MCF 10A (cell line): ENCODE data around the gene CCDC63. TPM values are rescaled to one million over a fixed set of nuclear protein-coding genes. Genes with fewer than 3 reads are reported as not detected.
A peak's percentile ranks its signal among the peaks of the same experiment; 100 is the strongest.

ENCODE experiments used
- BruUV-seq: library from RNA; stranded (reverse); fragments of 400-500 nt; replicated peaks from 2 replicates; lab custom pipeline; 2021; lab: Mats Ljungman, UMichigan
- CTCF ChIA-PET: fragments of 300-600 bp; sonication (Branson Sonifier 250); formaldehyde crosslinking; extraction: SDS; loops from one replicate; lab custom pipeline; 2021; ENCODE audit warnings: antibody characterized with exemption, inconsistent platforms; lab: Yijun Ruan, JAX
- POLR2A ChIA-PET: fragments of 300-600, 350-650 bp; sonication (Branson Sonifier 250); formaldehyde crosslinking; extraction: SDS; loops from one replicate; lab custom pipeline; 2020; ENCODE audit warnings: antibody characterized with exemption, inconsistent platforms; lab: Yijun Ruan, JAX
- DNase-seq: peaks from one replicate; pipeline ENCODE4 v3.0.0-alpha.2; 2018; ENCODE audit not compliant: unreplicated experiment
- H3K27ac Mint-ChIP-seq: one replicate; pipeline ENCODE4 v1.8.0; 2022; ENCODE audit warnings: mild to moderate bottlenecking, low read depth, mixed read lengths; ENCODE audit not compliant: unreplicated experiment
- H3K27me3 Mint-ChIP-seq: one replicate; pipeline ENCODE4 v1.8.0; 2022; ENCODE audit warnings: mixed read lengths; ENCODE audit not compliant: insufficient read depth, unreplicated experiment
- H3K36me3 Mint-ChIP-seq: one replicate; pipeline ENCODE4 v1.8.0; 2022; ENCODE audit warnings: mild to moderate bottlenecking, moderate library complexity, mixed read lengths; ENCODE audit not compliant: insufficient read depth, unreplicated experiment
- H3K4me1 Mint-ChIP-seq: one replicate; pipeline ENCODE4 v1.8.0; 2022; ENCODE audit warnings: mixed read lengths; ENCODE audit not compliant: insufficient read depth, unreplicated experiment
- H3K4me3 Mint-ChIP-seq: one replicate; pipeline ENCODE4 v1.8.0; 2022; ENCODE audit warnings: mild to moderate bottlenecking, moderate library complexity, mixed read lengths; ENCODE audit not compliant: unreplicated experiment
- H3K9me3 Mint-ChIP-seq: one replicate; pipeline ENCODE4 v1.8.0; 2022; ENCODE audit warnings: mixed read lengths; ENCODE audit not compliant: unreplicated experiment
- CTCF ChIP-seq: fragments of 200-600 bp; IDR thresholded peaks from one replicate; pipeline ENCODE4 v1.8.0; 2022; ENCODE audit warnings: antibody characterized with exemption, mild to moderate bottlenecking; ENCODE audit not compliant: unreplicated experiment
- intact Hi-C: fragments of 100-400 bp; cut with micrococcal nuclease; formaldehyde crosslinking; loops from 2 replicates; pipeline ENCODE4 v1.14.1; 2022
- total RNA-seq: library from RNA; stranded (reverse); gene quantifications from 2 replicates; pipeline ENCODE4 v1.2.3, GENCODE V29; 2022

CCDC63 gene
- total RNA-seq, 1 experiment from 2014 or later, result not detected

GRCh38 chr12:110824342-110824741 is 22.4 kb upstream of the CCDC63 start:
- ChIA-PET POLR2A (no interaction called here), CTCF (interaction anchor here (0.5 kb wide), 1 partner anchor 376 kb away, joined by 4 read pairs; no protein-coding TSS in a partner anchor)
- no peak overlapping the region for H3K4me3 Mint-ChIP-seq
- no peak overlapping the region for H3K27ac Mint-ChIP-seq
- no peak for TF ChIP-seq CTCF
- H3K36me3 Mint-ChIP-seq, result no peaks in the 10 kb centered on the region
- no peaks in the 10 kb centered on the region for H3K27me3 Mint-ChIP-seq
- BruUV-seq, result no TSS peak
- H3K9me3 Mint-ChIP-seq, result no peaks in the 10 kb centered on the region
- DNase-seq, result no peak
- H3K4me1 Mint-ChIP-seq, result peaks cover 6% of the 10 kb centered on the region
- intact Hi-C loops, result no loop called here

- intact Hi-C loops, result no loop called here
- Mint-ChIP-seq H3K27ac (no peak overlapping the region), H3K4me1 (peaks cover 6% of the 10 kb centered on the region), H3K4me3 (no peak overlapping the region), H3K27me3 (no peaks in the 10 kb centered on the region), H3K36me3 (no peaks in the 10 kb centered on the region), H3K9me3 (no peaks in the 10 kb centered on the region)
- CTCF ChIA-PET, result interaction anchor here (0.8 to 1.2 kb wide), 2 partner anchors 63 to 85 kb away, joined by 3 to 4 read pairs; no protein-coding TSS in a partner anchor
- no peak for TF ChIP-seq CTCF
- no peak for DNase-seq
- POLR2A ChIA-PET, result no interaction called here
- BruUV-seq, result no TSS peak
Observed at GRCh38 chr12:110825530-110825929, 21.3 kb upstream of the CCDC63 start.

GRCh38 chr12:110826592-110827200 is 20.1 kb upstream of the CCDC63 start:
- Mint-ChIP-seq H3K36me3 (no peaks in the 10 kb centered on the region), H3K4me3 (no peak overlapping the region), H3K4me1 (peaks cover 6% of the 10 kb centered on the region), H3K9me3 (no peaks in the 10 kb centered on the region), H3K27ac (no peak overlapping the region), H3K27me3 (peaks cover 8% of the 10 kb centered on the region)
- BruUV-seq, result no TSS peak
- peak; percentile 92 for DNase-seq
- ChIA-PET POLR2A (no interaction called here), CTCF (interaction anchor here (0.5 to 1.3 kb wide), 8 partner anchors 37 to 473 kb away, joined by 3 to 5 read pairs (median 4); no protein-coding TSS in a partner anchor)
- peak; percentile 87 for TF ChIP-seq CTCF
- intact Hi-C loops, result loop anchor here (1.0 to 2.0 kb wide), 4 partner anchors 62 to 212 kb away; partner anchors contain the start of gene TCTN1

- intact Hi-C loops, result no loop called here
- peaks cover 10% of the 10 kb centered on the region for H3K27me3 Mint-ChIP-seq
- no peak overlapping the region for H3K27ac Mint-ChIP-seq
- CTCF ChIA-PET, result interaction anchor here (0.6 kb wide), 1 partner anchor 470 kb away, joined by 3 read pairs; no protein-coding TSS in a partner anchor
- H3K36me3 Mint-ChIP-seq, result no peaks in the 10 kb centered on the region
- POLR2A ChIA-PET, result no interaction called here
- no TSS peak for BruUV-seq
- no peak for DNase-seq
- peaks cover 6% of the 10 kb centered on the region for H3K4me1 Mint-ChIP-seq
- TF ChIP-seq CTCF, result no peak
- no peak overlapping the region for H3K4me3 Mint-ChIP-seq
- no peaks in the 10 kb centered on the region for H3K9me3 Mint-ChIP-seq
Observed at GRCh38 chr12:110829308-110829707, 17.5 kb upstream of the CCDC63 start.
